GM21447 (cell line): ENCODE data around the gene METTL21C.

Source experiments
- ATAC-seq: cut with Tn5 transposase; IDR thresholded peaks from one replicate; pipeline ENCODE4 v1.9.1; 2021; ENCODE audit not compliant: unreplicated experiment

Gene METTL21C

DNA sequence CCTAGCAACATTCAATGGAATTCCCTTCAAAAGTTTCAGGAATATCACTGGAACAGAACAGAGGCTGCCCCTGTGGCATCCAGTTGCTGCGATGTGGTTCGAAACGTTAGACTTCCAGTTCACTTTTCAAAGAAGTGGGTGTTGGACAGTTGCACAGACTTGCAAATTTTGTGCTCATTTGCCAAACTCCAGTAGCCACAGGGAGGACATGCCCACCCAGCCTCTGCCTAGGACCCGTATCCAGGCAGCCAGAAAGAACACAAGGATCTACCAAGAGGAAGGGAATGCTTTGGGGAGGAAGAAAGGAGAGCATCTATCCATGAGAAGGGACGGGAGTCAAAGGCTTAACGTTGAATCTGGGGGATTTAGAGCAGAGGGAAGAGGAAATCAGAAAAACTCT, at the start of gene METTL21C:
Gene METTL21C (minus strand): TSS at position 108 of the 400 bp plus-strand sequence. CDS start 546 bp downstream, outside the sequence.
- ATAC-seq: no peak

DNA sequence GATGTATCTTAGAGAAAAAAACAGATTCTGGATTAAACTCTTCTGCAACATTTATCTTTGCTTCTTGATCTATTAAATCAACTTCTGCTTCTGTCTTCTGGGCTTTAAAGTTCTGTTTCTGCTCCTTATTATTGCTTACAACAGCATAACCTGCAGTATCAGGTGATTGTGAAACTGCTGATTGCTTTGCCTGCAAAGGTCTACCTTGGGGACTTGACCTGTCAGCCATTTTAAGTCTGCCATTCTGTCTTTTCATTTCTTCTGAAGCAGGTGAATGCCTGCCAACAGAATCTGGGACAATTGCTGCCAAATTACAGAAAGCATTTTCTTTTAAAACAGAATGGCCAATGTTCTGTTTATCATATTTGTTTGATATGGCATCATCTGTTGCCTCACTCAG, 47.7 kb upstream of the METTL21C start:
- ATAC-seq: no peak

DNA sequence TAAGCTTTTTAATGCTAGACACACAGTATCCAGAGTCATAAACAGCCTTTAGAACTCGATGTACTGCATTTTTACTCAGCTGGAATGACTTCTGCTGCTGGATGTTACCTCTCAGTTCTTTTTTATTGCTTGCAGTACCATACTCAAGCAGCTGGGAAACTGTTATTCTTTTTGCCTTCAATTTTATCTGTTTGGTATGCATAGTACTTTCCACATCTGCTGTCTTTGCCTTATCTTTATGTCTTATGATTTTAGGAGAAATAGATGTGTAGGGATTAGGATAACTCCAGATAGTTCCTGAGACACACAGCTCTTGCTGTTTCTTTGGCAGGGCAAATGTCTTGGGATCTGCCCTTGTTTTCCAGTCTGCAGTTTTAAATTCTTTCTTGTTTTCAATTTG, 47.3 kb upstream of the METTL21C start:
- ATAC-seq: no peak

DNA sequence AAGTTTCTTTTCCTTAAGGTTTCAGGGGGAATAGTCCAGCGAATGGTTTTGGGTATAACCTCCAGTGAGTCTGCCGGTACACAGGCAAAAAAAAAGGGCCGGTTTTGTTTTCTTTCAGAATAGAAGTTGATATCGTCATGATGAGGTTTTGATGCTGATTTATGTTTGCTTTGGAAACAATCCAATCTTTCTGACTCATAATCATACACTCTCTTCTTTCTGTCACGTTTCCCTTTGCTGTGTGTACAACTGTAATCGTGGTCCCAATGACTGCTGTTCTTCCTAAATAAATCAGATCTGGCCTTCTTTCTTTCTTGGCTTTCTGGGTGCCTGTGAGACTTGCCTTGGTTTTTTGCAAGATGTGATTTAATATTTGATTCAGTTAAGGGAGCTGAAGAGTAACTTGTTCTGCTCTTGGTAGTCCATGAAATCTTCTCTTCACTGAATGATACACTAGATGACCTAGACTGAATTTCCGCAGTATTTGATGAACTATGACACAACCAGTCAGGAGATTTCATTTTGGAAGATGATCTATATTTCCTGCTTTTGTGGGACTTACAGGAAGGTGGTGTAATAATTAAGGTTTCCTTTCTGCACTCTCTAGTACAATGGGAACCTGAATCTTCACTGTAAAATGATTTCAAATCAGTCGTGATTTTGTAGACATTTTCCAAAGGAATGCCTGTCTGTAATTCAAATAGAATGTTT, 34.9 kb upstream of the METTL21C start:
- no peak for ATAC-seq

DNA sequence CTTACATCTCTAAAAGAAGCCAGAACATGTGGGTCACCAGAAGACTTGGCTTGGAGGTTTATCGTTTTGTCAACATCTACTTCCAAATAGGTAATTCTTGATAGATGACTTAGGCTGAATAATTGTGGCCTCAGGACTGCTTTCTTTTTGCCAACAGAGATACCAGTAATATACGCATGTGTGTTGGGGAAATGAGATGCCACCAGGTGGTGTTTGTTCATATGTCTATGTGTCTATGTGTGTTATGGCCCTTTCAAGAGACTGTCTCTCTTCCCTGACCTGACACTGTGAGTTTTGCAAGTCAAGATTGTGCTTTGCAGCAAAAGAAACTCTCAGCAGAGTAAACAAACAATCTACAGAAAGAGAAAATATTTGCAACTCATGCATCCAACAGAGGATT, 31.6 kb upstream of the METTL21C start:
- no peak for ATAC-seq

DNA sequence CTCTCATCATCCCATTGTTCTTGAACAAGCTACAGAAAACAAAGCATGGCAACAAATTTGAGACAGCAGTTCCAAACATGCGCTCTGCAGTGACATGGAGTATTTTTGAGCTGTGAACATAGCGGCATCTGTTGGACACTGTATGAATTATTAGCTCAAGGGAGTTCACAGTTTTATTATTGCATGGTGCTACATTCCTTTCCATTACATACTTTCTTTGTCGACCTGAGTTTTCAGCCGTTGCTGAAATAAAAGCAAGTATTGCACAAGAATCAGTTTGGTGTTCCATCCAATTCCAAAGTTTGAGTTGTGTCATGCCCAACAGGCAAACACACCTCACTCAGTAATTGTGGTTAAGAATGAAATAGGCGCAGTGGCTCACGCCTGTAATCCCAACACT, 30.1 kb upstream of the METTL21C start:
- no peak for ATAC-seq

DNA sequence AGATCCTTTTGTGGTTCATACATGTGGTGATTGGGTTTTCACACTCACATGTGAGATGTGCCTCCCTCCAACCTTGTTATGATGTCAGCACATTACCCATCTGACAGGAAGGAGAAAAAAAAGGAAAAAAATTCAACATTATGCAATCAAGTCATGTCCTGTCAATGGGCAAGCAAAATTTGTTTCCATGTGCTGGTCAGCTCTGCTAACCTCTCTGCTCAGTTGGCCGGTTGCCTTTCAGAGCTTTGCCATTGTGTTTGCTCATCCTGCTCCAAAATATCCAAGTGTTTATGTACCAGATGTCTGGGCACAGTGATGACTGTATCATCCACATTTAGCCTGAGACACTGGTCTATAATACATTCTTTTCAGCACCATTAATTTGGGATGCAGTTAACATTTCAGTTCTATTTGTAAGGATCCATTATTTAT, 27.0 kb upstream of the METTL21C start:
- no peak for ATAC-seq

DNA sequence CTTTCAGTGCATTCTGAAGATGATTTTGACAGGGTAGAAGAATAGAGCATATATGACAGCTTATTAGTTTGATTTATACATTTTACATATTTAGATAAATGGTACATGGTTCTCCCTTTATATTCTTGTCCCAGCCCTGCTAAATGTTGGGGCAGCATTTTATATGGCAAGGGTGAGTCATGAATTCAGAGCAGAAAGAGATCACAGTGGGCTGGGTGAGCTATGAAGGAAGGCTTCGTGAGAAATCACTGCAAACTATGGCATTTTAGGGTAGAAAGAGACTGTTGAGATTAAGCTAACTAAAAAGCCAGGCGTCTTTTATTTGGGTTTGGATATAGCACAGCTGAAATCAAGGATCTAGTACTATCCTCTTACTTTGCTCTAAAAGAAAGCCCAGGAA, 23.9 kb upstream of the METTL21C start:
- no peak for ATAC-seq

DNA sequence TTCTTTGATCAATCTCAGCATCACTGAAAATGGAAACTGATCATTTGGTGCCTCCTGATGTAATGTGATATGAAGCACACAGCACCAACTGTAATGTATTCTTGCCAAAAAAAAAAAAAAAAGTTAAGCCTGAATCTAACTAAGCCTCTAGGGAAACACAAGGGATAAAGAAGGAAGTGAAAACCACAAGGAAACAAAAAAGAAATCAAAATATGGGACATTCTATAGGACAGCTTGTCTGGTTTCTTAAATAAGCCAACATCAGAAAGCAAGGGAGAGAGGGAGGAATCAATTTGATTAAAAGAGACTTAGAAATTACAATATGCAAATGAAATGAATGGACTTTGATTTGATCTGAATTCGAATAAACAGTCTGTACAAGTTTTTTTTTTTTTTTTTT, 20.6 kb upstream of the METTL21C start:
- ATAC-seq: no peak

DNA sequence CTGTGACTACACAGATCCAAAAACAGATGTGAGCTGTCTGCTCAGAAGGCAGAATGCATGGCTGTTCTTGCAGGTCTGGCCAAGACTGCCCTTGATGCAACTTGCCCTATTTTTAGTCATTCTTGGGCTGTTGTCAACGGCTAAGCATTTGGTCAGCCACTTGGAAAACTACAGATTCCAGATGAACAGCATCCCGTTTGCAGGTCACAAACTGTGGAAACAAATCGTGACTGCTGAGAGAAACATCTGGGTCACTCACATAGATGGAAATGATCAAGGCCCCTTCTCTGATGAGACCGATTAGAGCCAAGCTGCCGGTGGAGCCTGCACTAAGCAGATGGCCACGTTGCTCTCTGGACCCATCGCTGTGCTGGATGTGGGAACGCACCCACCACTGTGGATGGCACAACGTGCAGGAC, 15.4 kb upstream of the METTL21C start:
- no peak for ATAC-seq

DNA sequence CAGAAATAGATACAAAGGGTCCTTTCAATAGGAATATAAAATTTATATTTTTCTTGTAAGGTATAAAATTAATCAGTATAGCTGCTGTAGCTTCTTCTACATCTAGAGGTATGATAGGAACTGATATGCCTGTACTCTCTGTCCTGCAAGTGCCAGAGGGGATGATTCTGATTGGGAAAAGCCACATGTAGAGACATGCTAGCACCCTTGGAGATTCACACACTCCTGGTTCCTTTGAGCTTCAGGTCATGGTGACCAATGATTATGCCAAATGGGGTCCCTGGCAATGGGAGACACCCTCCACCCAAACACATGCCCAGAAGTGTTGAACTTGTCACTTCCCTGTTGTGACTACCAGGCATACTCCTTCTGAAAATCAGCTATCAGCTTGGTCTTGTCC, 14.7 kb upstream of the METTL21C start:
- ATAC-seq: no peak

DNA sequence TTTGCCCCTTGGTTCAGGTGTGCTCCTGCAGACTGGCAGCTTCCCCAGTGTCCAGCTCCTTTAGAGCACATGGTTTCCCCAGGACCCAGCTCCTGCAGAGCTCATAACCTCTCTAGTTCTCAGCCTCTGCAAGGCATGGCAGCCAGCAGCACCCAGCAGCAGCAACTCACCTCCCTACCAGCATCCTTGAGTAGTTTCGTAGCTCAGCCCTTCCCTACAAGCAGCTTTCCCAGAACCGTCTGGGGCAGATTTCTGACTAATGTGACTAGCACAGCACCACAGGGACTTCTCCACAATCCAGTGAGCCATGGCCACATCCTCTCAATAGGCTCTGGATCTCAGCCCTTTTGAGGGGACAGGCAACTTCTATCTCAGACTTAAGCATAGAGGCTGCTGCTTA, 14.1 kb upstream of the METTL21C start:
- no peak for ATAC-seq

DNA sequence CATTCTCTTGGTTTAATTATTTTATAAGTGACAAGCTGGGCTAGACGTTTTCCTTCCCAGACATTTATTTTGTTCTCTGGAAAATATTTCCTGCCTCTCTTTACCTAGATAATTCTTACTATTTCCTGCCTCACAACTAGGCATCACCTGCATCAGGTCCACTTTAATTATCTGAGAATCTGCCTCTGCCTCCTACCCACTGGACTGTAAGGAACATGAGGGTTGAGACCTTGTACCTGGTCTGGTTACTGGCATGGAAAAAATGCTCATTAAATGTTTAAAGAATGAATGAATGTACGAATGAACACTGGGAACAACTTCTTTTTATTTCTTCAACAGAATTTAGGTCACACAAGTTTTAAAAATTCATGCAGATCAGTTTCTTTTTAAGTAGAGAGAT, 13.4 kb upstream of the METTL21C start:
- no peak for ATAC-seq

DNA sequence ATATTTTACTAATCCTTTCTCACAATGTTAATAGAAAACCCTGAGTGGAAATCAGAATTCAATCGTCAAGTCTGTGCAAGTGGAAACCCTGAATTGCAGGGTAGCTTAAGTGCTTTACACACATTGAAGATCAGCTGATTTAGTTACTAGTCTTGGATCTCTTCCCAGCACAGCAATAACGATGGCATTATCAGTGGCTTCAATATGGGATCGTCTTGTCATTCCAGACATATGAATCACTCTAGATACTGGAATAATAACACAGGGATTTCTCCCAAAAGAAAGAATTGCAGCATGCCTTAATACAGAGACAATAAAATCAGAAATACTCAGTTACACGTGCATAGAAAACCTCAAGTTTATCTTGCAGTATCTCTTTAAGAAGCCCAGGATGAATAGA, 12.6 kb upstream of the METTL21C start:
- no peak for ATAC-seq

DNA sequence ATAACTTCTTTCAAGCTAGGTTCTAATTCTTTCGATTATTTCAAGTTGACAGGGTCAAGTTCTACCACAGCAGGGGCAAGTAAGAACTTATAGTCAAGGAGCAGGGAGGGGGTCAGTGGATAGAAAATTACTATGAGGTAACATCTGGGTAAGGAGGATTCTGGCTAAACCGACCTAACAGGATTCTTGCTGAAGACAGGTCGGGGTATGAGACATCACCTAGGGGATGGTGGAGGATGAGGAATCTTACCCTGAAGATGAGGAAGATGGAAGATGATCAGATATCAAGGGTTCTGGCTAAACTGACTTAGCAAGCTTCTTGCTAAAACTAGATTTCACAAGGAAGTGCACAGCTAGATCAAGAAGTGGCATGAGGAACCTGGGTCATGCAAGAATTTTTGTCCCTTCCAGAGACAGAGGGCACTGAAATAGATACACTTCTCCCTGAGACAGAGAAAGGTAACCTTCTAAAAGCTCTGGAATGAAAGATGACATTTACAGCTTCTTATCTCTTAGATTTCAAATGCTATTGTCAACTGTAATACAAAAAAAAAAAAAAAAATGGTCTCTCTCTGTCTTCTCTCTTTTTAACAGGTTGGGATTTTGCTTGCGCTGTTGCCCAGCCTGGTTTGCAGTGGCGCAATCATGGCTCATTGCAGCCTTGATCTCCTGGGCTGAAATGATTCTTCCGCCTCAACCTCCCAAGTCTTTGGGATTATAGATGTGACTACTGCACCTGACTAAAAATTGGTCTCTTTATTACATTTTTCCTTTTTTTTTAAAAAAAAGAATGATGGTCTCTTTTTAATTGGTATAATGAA, 9.6 kb upstream of the METTL21C start:
- ATAC-seq: no peak

DNA sequence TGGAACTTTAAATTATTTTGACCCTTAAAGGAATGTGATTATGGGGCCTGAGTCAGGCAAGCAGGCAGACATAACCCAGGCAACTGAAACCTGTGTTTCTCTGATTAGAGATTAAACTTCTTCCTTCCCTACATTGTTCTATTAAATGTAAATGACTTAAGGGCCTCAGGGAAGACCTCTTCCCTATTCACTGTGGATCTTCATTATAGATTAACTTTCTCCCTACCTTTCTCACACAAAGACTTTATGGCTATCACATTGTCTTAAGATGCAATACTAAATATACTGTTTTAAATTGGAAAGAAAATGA, 8.8 kb upstream of the METTL21C start:
- ATAC-seq: no peak

DNA sequence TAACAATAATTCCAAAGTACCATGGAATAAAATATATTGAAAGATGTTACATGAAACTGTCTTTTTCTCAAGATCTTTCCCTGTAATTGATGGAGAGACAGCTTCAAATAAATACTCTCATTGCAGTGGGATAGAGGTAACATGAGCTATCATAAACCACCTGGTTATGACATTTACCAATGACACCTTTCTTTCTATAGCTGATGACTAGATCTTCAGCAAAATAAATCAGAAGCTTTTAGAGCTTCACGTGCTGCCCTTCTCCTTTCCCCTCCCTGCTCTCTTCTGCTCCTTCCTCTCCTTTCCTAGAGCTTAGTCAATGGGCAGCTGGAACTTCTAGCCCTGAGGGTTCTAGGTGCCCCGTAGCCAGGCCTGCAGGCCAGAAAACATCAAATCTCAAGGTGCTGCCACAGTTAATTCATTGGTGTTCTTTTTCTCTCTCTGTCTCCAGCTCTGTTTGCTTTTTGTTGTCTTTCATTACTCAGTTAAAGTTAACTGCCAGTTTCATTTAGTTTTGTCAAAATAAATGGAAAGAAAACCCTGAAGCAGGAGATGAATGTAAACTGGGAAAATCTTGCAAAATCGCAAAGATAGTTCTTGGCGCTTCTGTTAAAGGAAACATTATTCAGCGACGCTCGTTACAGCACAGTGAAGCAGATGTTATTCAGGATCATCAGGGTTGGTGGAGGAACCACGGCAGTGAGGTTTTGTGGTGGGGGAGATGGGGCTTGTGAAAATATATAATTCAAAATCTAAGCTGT, 8.3 kb upstream of the METTL21C start:
- ATAC-seq: no peak

DNA sequence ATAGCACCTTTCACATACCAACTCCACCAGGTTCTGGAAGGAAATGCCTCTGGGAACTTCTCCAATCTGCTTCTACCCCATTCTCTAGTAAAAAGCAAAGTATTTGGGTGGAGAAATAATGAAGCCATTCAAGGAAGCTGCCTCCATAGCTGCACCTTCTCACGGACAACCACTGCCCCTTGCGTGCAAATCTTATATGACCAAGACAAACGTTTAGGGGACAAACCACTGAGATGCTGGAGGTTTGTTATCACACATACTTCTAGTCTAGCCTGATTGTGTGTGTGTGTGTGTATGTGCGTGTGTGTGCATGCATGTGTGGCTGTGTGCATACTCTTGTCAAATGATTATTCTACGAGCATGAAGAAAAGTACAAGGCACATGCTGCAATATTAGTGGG, 6.5 kb upstream of the METTL21C start:
- ATAC-seq: no peak

DNA sequence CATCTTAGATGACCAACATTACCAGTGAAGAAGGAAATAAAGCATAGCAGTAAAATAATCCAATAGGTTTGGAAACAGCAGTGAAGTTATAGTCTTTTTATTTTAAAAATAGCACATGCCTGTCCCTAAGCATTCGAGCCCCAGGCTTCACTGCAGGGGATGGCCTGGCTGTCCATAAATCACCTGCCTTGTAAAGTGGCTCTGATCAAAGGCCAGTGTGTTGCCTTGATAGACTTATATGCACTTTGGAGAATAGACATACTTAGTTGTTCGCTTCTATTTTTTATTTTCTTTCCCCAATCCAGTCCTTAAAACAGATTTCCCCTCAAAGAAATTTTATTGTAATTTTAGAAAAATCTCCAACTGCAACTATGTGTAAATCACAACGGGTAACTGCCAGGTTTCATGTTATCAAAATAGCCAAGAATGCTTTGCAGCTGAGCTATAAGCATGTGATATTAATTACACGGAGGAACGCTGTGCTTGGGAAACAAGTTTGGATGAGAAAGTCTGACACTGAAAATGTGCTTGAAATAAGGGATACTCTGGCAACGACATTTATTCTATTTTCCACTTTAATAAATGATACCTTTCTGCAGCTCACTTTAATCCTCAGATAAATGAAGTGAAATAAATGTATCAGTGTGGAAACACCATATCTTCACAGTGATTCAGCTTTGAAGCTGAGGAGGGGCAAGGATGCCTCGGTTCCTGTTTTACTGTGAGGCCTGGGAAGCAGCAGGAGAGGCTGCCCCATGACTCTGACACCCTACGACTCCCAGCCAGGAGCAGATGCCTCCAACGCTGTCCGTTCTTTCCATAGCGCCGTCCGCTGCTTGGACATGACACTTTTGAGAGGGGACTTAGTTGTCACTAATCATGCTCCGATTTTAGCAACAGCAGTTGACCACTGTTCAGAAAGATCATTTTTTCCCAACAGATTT, 5.5 kb upstream of the METTL21C start:
- ATAC-seq: no peak

DNA sequence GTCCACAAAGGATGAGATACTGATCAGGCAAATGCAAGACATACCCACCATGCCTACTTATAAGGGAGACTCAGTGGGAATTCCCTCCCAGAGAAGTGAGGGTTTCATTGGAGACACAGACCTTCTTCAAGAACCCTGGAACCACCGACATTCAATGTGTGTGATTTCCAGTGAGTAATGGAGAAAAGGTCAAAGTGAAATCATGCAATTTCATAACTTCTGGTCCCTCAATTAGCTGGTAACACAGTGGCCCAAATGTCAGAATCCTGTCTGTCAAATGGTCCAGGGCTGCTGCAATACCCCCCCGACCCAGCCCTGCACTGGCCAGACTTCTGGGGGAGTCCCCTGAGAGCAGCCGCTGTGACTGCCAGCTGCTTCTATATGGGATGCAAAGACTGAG, 4.7 kb upstream of the METTL21C start:
- ATAC-seq: no peak

DNA sequence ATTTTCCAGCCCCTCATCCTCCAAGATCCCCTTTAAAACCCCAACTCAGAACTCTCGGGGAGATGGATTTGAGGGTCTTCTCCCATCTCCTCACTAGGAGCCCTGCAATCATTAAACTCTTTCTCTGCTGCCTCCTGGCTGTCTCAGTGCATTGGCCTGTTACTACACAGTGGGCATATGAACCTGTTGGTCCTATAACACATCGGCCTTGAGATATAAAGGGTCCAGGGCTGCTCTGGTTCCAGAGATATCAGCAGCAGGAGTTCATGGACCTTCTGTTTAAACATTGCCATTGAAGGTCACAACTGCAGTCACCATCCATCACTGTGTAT, 3.8 kb upstream of the METTL21C start:
- ATAC-seq: no peak
